ENCODE data around the gene VAV3. TPM values are rescaled to one million over a fixed set of nuclear protein-coding genes. Genes with fewer than 3 reads are reported as not detected.

Gene VAV3
- total RNA-seq, 1 donor = 0.09 TPM

- TF ChIP-seq CTCF (IDR thresholded peaks at IDR 0.05; ENCODE audit: insufficient read depth, low read length) = no peak
- H3K4me3 ChIP-seq (ENCODE audit: low read depth, low read length) = no peak overlapping the region
- DNase-seq (ENCODE audit: low read depth) = no peak
Measured at GRCh38 chr1:107949467-107950253, 15.3 kb downstream of the VAV3 start.

GRCh38 chr1:107946794-107947193 lies 18.2 kb downstream of the VAV3 start:
- H3K4me3 ChIP-seq (ENCODE audit: low read depth, low read length) = no peak overlapping the region
- no peak for TF ChIP-seq CTCF (IDR thresholded peaks at IDR 0.05; ENCODE audit: insufficient read depth, low read length)
- DNase-seq (ENCODE audit: low read depth) = no peak

GRCh38 chr1:107943694-107944093 lies 21.3 kb downstream of the VAV3 start:
- DNase-seq (ENCODE audit: low read depth) = no peak
- TF ChIP-seq CTCF (IDR thresholded peaks at IDR 0.05; ENCODE audit: insufficient read depth, low read length) = no peak
- no peak overlapping the region for H3K4me3 ChIP-seq (ENCODE audit: low read depth, low read length)

GRCh38 chr1:107942814-107943213 lies 22.2 kb downstream of the VAV3 start:
- DNase-seq (ENCODE audit: low read depth) = no peak
- no peak overlapping the region for H3K4me3 ChIP-seq (ENCODE audit: low read depth, low read length)
- no peak for TF ChIP-seq CTCF (IDR thresholded peaks at IDR 0.05; ENCODE audit: insufficient read depth, low read length)

GRCh38 chr1:107941531-107941930 lies 23.4 kb downstream of the VAV3 start:
- no peak overlapping the region for H3K4me3 ChIP-seq (ENCODE audit: low read depth, low read length)
- no peak for DNase-seq (ENCODE audit: low read depth)
- TF ChIP-seq CTCF (IDR thresholded peaks at IDR 0.05; ENCODE audit: insufficient read depth, low read length) = no peak

- DNase-seq (ENCODE audit: low read depth) = peak; percentile 18
- H3K4me3 ChIP-seq (ENCODE audit: low read depth, low read length) = no peak overlapping the region
- no peak for TF ChIP-seq CTCF (IDR thresholded peaks at IDR 0.05; ENCODE audit: insufficient read depth, low read length)
Measured at GRCh38 chr1:107941123-107941522, 23.9 kb downstream of the VAV3 start.

- no peak for TF ChIP-seq CTCF (IDR thresholded peaks at IDR 0.05; ENCODE audit: insufficient read depth, low read length)
- no peak overlapping the region for H3K4me3 ChIP-seq (ENCODE audit: low read depth, low read length)
- no peak for DNase-seq (ENCODE audit: low read depth)
Measured at GRCh38 chr1:107940701-107941100, 24.3 kb downstream of the VAV3 start.
